Caco-2 (cell line): ENCODE data around the gene CDK19. TPM values are rescaled to one million over a fixed set of nuclear protein-coding genes. Genes with fewer than 3 reads are reported as not detected.

Experiments used
- BruUV-seq: library from RNA; stranded (reverse); fragments of 400-500 nt; replicated peaks from 2 replicates; lab custom pipeline; 2021; lab: Mats Ljungman, UMichigan
- CTCF ChIA-PET: fragments of 300-600 bp; sonication (Branson Sonifier 250); formaldehyde crosslinking; loops from one replicate; lab custom pipeline; 2022; ENCODE audit warnings: antibody characterized with exemption; lab: Charles Lee
- POLR2A ChIA-PET: fragments of 300-600 bp; sonication (Branson Sonifier 250); formaldehyde crosslinking; loops from one replicate; lab custom pipeline; 2022; ENCODE audit warnings: antibody characterized with exemption; lab: Charles Lee
- DNase-seq, 2 experiments: peaks; one replicate each; pipeline versions ENCODE4 v3.0.0 to v3.0.0-alpha.2; 2020 to 2022
- H3K27me3 ChIP-seq: replicated peaks from 2 replicates; pipeline ENCODE4 v1.6.0; 2011; ENCODE audit warnings: low read length; ENCODE audit not compliant: control insufficient read depth, insufficient read depth
- H3K36me3 ChIP-seq: 2 replicates; pipeline ENCODE4 v1.5.1; 2011; ENCODE audit warnings: low read length; ENCODE audit not compliant: control insufficient read depth, insufficient read depth
- H3K4me1 ChIP-seq: fragments of 250-450 bp; sonication (Bioruptor Pico); 2 replicates; pipeline ENCODE4 v1.5.1; 2020; ENCODE audit warnings: mild to moderate bottlenecking
- H3K4me3 ChIP-seq: 2 replicates; pipeline ENCODE4 v1.5.1; 2011; ENCODE audit warnings: low read depth, mild to moderate bottlenecking, control low read depth, low read length
- H3K9me3 ChIP-seq: fragments of 250-450 bp; sonication (Bioruptor Pico); 2 replicates; pipeline ENCODE4 v1.5.1; 2020; ENCODE audit warnings: mild to moderate bottlenecking, moderate library complexity
- H3K27ac Mint-ChIP-seq: one replicate; pipeline ENCODE4 v1.8.0; 2022; ENCODE audit warnings: mixed read lengths; ENCODE audit not compliant: unreplicated experiment
- H3K27me3 Mint-ChIP-seq: one replicate; pipeline ENCODE4 v1.8.0; 2022; ENCODE audit warnings: mixed read lengths; ENCODE audit not compliant: insufficient read depth, unreplicated experiment
- H3K36me3 Mint-ChIP-seq: one replicate; pipeline ENCODE4 v1.8.0; 2022; ENCODE audit warnings: mild to moderate bottlenecking, mixed read lengths; ENCODE audit not compliant: insufficient read depth, unreplicated experiment
- H3K4me1 Mint-ChIP-seq: one replicate; pipeline ENCODE4 v1.8.0; 2022; ENCODE audit warnings: low read depth, mixed read lengths; ENCODE audit not compliant: unreplicated experiment
- H3K4me3 Mint-ChIP-seq: one replicate; pipeline ENCODE4 v1.8.0; 2022; ENCODE audit warnings: mild to moderate bottlenecking, moderate library complexity, mixed read lengths; ENCODE audit not compliant: unreplicated experiment
- H3K9me3 Mint-ChIP-seq: one replicate; pipeline ENCODE4 v1.8.0; 2022; ENCODE audit warnings: mixed read lengths; ENCODE audit not compliant: unreplicated experiment
- intact Hi-C: fragments of 100-400 bp; cut with micrococcal nuclease; formaldehyde crosslinking; loops from one replicate; pipeline ENCODE4 v1.10.0; 2022; ENCODE audit not compliant: unreplicated experiment
- total RNA-seq: library from RNA; stranded (reverse); gene quantifications from 2 replicates; pipeline ENCODE4 v1.2.3, GENCODE V29; 2022
- TF ChIP-seq, protein P1 (sequence below), 2 experiments: fragments of 200-600 bp in 1 of 2; IDR thresholded peaks; 1 replicate in 1 of 2; 2 replicates in 1 of 2; pipeline versions ENCODE4 v1.5.1 to v1.8.0; 2011 to 2022; ENCODE audit warnings: antibody characterized with exemption in 1 of 2, control low read depth in 1 of 2, inconsistent platforms in 1 of 2, low read depth in 1 of 2, low read length in 1 of 2, mild to moderate bottlenecking in 1 of 2, moderate library complexity in 1 of 2; ENCODE audit not compliant: insufficient read depth in 1 of 2, severe bottlenecking in 1 of 2, unreplicated experiment in 1 of 2

CDK19 gene
- total RNA-seq, 1 experiment from 2014 or later = 24.6 TPM

DNA sequence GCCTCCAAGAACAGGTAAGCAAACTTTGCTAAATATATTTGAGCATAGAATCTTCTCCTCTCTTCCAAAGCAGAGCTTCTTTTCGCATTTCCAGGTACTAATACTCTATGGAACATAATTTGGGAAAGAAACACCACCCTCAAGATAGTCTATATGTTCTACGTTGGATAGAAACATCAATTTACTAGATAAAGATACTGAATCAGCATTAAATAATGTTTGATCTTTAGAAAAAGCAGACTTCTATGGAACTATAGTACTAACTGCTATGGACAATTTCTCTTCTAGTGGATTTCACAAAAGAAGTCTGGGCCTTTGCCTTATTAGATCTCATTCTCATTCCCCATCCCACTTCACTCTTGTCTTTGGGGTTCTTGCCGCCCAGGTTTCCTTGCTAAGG, 103.0 kb downstream of the CDK19 start:
- TF ChIP-seq, protein P1, sequence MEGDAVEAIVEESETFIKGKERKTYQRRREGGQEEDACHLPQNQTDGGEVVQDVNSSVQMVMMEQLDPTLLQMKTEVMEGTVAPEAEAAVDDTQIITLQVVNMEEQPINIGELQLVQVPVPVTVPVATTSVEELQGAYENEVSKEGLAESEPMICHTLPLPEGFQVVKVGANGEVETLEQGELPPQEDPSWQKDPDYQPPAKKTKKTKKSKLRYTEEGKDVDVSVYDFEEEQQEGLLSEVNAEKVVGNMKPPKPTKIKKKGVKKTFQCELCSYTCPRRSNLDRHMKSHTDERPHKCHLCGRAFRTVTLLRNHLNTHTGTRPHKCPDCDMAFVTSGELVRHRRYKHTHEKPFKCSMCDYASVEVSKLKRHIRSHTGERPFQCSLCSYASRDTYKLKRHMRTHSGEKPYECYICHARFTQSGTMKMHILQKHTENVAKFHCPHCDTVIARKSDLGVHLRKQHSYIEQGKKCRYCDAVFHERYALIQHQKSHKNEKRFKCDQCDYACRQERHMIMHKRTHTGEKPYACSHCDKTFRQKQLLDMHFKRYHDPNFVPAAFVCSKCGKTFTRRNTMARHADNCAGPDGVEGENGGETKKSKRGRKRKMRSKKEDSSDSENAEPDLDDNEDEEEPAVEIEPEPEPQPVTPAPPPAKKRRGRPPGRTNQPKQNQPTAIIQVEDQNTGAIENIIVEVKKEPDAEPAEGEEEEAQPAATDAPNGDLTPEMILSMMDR (IDR thresholded peaks at IDR 0.05; ENCODE audit: insufficient read depth in 1 of 2, low read depth in 1 of 2, low read length in 1 of 2, severe bottlenecking in 1 of 2, unreplicated experiment in 1 of 2) = no peak
- Mint-ChIP-seq H3K36me3 (no peaks in the 10 kb centered on the region), H3K27ac (no peak overlapping the region), H3K4me3 (no peak overlapping the region), H3K4me1 (no peaks in the 10 kb centered on the region), H3K9me3 (no peaks in the 10 kb centered on the region), H3K27me3 (no peaks in the 10 kb centered on the region)
- no peak for DNase-seq
- Histone ChIP-seq H3K36me3 (no peaks in the 10 kb centered on the region), H3K27me3 (no peaks in the 10 kb centered on the region), H3K4me1 (no peaks in the 10 kb centered on the region), H3K9me3 (no peaks in the 10 kb centered on the region), H3K4me3 (no peak overlapping the region)
- intact Hi-C loops = no loop called here
- CTCF ChIA-PET = no interaction called here
- POLR2A ChIA-PET = no interaction called here
- no TSS peak for BruUV-seq

DNA sequence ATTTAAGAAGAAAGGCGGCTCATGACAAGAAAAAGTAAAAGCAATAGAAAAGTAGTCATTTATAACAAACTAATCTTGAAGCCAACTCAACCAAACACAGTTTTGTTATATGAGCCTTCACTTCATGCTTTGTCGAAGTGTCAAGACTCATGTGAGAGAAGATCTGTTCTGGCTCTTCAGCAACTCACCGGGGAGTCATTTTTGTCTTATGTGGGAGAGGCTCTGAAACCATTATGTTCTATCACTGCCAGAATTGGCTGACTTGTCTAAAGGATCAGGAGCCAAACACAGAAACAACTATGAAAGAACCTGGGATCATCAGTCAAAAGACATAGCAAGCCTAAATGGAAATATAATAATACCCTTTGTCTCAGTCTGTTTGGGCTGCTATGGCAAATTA, 105.2 kb downstream of the CDK19 start:
- H3K4me3 Mint-ChIP-seq = no peak overlapping the region
- DNase-seq = no peak
- POLR2A ChIA-PET = no interaction called here
- no peaks in the 10 kb centered on the region for H3K36me3 Mint-ChIP-seq
- no TSS peak for BruUV-seq
- TF ChIP-seq, protein P1 (IDR thresholded peaks at IDR 0.05; ENCODE audit: insufficient read depth in 1 of 2, low read depth in 1 of 2, low read length in 1 of 2, severe bottlenecking in 1 of 2, unreplicated experiment in 1 of 2) = no peak
- no peaks in the 10 kb centered on the region for H3K9me3 ChIP-seq
- no peaks in the 10 kb centered on the region for H3K27me3 ChIP-seq
- no peaks in the 10 kb centered on the region for H3K36me3 ChIP-seq
- no peak overlapping the region for H3K4me3 ChIP-seq
- no peaks in the 10 kb centered on the region for H3K9me3 Mint-ChIP-seq
- no peak overlapping the region for H3K27ac Mint-ChIP-seq
- CTCF ChIA-PET = no interaction called here
- peaks cover 4% of the 10 kb centered on the region for H3K4me1 Mint-ChIP-seq
- no peaks in the 10 kb centered on the region for H3K4me1 ChIP-seq
- intact Hi-C loops = no loop called here
- H3K27me3 Mint-ChIP-seq = no peaks in the 10 kb centered on the region

DNA sequence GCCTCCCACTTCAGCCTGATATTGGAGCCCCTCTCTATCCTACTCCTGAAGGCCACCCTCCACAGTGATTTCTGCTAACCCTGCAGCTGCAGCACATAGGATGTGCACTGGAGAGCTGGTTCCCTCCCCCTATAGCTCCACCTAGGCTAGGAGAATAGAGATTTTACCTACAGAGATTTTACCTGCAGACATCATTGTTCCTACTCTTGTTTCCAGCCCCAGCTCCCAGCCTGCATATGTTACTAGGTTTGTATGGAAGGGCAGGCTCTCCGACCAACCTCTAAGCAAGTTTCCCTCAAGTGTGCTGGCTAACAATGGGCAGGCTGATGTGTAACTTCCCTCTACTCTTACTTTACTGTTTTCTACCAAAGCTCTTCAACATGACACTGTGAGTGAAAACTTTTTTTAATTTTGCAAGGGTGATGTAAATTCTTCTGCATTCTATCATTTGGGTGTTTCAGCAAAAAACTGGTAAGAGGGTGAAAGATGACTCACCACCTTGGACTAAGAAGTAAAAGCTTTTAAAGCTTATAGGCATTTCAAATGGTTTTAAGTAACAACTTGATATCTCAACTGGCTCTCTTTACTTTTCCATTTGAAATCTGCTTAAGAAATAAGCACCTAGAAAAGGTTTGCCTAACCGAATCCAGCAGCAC, 106.8 kb downstream of the CDK19 start:
- BruUV-seq = no TSS peak

More for the DNA sequence above, 106.8 kb downstream of the CDK19 start:
- POLR2A ChIA-PET = interaction anchor here (0.6 kb wide), 1 partner anchor 10 kb away, joined by 5 read pairs; no protein-coding TSS in a partner anchor
- Mint-ChIP-seq H3K36me3 (no peaks in the 10 kb centered on the region), H3K4me1 (peaks cover 16% of the 10 kb centered on the region), H3K9me3 (no peaks in the 10 kb centered on the region), H3K4me3 (no peak overlapping the region), H3K27me3 (no peaks in the 10 kb centered on the region), H3K27ac (no peak overlapping the region)
- intact Hi-C loops = no loop called here
- Histone ChIP-seq H3K4me3 (no peak overlapping the region), H3K27me3 (no peaks in the 10 kb centered on the region), H3K9me3 (no peaks in the 10 kb centered on the region), H3K36me3 (no peaks in the 10 kb centered on the region), H3K4me1 (peaks cover 9% of the 10 kb centered on the region)
- DNase-seq = no peak
- CTCF ChIA-PET = interaction anchor here (0.7 kb wide), 1 partner anchor 9 kb away, joined by 3 read pairs; no protein-coding TSS in a partner anchor
- TF ChIP-seq, protein P1 (IDR thresholded peaks at IDR 0.05; ENCODE audit: insufficient read depth in 1 of 2, low read depth in 1 of 2, low read length in 1 of 2, severe bottlenecking in 1 of 2, unreplicated experiment in 1 of 2) = no peak
